ENCODE results near the gene ADGRA1. TPM values are rescaled to one million over a fixed set of nuclear protein-coding genes. Genes with fewer than 3 reads are reported as not detected.

ADGRA1 gene
- total RNA-seq, 2 experiments from 2014 or later = not detected

DNA sequence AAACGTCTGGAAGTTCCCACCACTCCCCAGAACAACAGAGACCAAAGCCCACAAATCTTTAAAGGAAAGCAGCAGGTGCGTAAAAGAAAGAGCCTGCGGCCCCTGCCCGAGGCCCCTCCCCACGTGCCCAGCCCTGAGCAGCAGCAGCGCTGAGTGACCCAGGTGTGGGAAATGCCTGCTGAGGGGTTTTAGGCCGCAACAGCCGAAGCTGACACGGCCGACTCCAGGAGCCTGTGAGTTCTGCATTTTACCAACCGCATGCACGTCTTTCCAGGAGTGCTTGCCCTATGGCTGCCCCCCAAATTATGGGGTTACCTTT lies 70.7 kb downstream of the ADGRA1 start:
- Histone ChIP-seq H3K9me2 (ENCODE audit: insufficient read depth, low read length) (no peaks in the 10 kb centered on the region), H3K4me2 (ENCODE audit: low read length) (no peak overlapping the region), H3K4me1 (ENCODE audit: insufficient read depth, low read length, poor library complexity, severe bottlenecking) (no peaks in the 10 kb centered on the region), H3K79me2 (ENCODE audit: insufficient read depth, low read depth, low read length) (no peaks in the 10 kb centered on the region), H3K4me3 (ENCODE audit: low read depth, low read length, poor library complexity, severe bottlenecking) (no peak overlapping the region), H3K36me3 (ENCODE audit: insufficient read depth, low read length) (no peaks in the 10 kb centered on the region), H3K9me3 (ENCODE audit: low read length) (no peaks in the 10 kb centered on the region), H4K20me1 (ENCODE audit: insufficient read depth, low read length) (no peaks in the 10 kb centered on the region), H2AFZ (ENCODE audit: low read length) (no peak overlapping the region), H3K27ac (ENCODE audit: low read depth, low read length, poor library complexity, severe bottlenecking) (no peak overlapping the region)
- BruUV-seq (replicated peaks) = no TSS peak
- ChIA-PET CTCF (ENCODE audit: unreplicated experiment) (no interaction called here), POLR2A (interaction anchor here (0.7 kb wide), 1 partner anchor 139 kb away, joined by 3 read pairs; no protein-coding TSS in a partner anchor)
- no peak for DNase-seq (ENCODE audit: low spot score)
- intact Hi-C loops (cut with micrococcal nuclease; ENCODE audit: unreplicated experiment) = no loop called here
- TF ChIP-seq, protein P1, sequence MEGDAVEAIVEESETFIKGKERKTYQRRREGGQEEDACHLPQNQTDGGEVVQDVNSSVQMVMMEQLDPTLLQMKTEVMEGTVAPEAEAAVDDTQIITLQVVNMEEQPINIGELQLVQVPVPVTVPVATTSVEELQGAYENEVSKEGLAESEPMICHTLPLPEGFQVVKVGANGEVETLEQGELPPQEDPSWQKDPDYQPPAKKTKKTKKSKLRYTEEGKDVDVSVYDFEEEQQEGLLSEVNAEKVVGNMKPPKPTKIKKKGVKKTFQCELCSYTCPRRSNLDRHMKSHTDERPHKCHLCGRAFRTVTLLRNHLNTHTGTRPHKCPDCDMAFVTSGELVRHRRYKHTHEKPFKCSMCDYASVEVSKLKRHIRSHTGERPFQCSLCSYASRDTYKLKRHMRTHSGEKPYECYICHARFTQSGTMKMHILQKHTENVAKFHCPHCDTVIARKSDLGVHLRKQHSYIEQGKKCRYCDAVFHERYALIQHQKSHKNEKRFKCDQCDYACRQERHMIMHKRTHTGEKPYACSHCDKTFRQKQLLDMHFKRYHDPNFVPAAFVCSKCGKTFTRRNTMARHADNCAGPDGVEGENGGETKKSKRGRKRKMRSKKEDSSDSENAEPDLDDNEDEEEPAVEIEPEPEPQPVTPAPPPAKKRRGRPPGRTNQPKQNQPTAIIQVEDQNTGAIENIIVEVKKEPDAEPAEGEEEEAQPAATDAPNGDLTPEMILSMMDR (conservative IDR thresholded peaks at IDR 0.05; ENCODE audit: low read length) = no peak
- TF ChIP-seq EZH2phosphoT487 (IDR thresholded peaks at IDR 0.05; ENCODE audit: borderline replicate concordance, low read depth, low read length) = no peak

DNA sequence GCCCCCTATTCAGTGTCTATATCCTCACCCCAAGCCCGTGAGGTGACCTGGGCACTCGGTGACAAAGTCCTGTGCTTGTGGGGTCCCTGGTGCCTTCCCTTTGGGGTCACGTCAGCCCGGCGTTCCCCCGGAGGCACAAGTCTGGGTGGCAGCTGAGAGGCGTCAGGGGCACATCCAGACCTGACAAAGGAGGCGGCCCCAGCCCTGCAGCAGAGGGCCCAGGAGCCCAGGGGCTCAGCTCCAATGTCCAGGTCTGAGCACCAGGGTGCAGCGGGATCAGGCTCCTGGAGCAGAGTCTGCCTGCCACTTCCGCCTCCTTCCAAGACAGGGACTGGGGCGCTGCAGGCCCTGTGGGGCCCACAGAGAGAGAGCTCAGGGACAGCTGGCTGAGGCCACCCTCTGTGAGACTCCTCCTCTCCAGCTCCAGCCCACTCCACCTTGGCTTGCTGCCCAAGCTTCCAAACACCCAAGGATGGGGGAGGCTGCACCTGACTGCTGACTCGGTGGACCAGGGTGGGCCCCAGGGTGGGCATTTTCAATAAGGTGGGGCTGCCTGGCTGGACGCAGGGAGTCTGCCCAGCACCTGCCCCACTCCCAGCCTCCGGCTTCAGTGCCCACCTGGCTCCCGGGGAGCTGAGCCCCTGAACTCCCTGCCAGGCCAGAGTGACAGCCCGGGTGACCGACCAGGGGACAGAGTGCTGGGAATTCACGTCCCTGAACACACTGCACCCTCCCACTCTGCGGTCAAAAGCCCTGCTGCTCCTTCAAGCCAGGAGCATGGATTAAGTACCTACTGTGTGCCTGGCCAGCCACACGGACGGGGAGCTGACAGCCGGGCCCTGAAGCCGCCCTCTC lies 71.3 kb downstream of the ADGRA1 start:
- POLR2A ChIA-PET = no interaction called here
- Histone ChIP-seq H3K36me3 (ENCODE audit: insufficient read depth, low read length) (no peaks in the 10 kb centered on the region), H3K27ac (ENCODE audit: low read depth, low read length, poor library complexity, severe bottlenecking) (no peak overlapping the region), H3K4me2 (ENCODE audit: low read length) (no peak overlapping the region), H4K20me1 (ENCODE audit: insufficient read depth, low read length) (no peaks in the 10 kb centered on the region), H3K9me2 (ENCODE audit: insufficient read depth, low read length) (no peaks in the 10 kb centered on the region), H3K4me1 (ENCODE audit: insufficient read depth, low read length, poor library complexity, severe bottlenecking) (no peaks in the 10 kb centered on the region), H3K79me2 (ENCODE audit: insufficient read depth, low read depth, low read length) (no peaks in the 10 kb centered on the region), H3K4me3 (ENCODE audit: low read depth, low read length, poor library complexity, severe bottlenecking) (no peak overlapping the region), H3K9me3 (ENCODE audit: low read length) (no peaks in the 10 kb centered on the region), H2AFZ (ENCODE audit: low read length) (no peak overlapping the region)
- TF ChIP-seq EZH2phosphoT487 (IDR thresholded peaks at IDR 0.05; ENCODE audit: borderline replicate concordance, low read depth, low read length) = no peak
- TF ChIP-seq, protein P1 (conservative IDR thresholded peaks at IDR 0.05; ENCODE audit: low read length) = no peak
- CTCF ChIA-PET (ENCODE audit: unreplicated experiment) = no interaction called here
- no TSS peak for BruUV-seq (replicated peaks)
- no peak for DNase-seq (ENCODE audit: low spot score)
- intact Hi-C loops (cut with micrococcal nuclease; ENCODE audit: unreplicated experiment) = no loop called here

DNA sequence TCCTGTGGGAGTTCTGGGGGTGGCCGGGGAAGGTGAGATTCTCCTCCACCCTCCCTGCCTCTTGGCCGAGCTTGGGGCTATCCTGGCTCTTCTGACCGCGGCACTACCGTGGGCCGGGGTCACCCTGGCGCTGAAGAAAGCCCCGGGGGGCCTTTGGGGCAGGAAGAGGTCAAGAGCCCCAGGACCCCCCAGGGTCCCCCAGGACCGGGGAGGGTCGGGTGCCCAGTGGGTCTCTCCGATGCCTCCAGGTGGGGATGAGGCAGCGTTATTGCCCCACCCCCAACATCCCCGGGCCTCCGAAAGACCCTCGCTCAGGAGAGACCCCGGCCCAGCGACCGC lies 71.9 kb downstream of the ADGRA1 start:
- TF ChIP-seq, protein P1 (conservative IDR thresholded peaks at IDR 0.05; ENCODE audit: low read length) = no peak
- no peak for TF ChIP-seq EZH2phosphoT487 (IDR thresholded peaks at IDR 0.05; ENCODE audit: borderline replicate concordance, low read depth, low read length)
- POLR2A ChIA-PET = no interaction called here
- H3K4me2 ChIP-seq (ENCODE audit: low read length) = no peak overlapping the region

More for the DNA sequence above, 71.9 kb downstream of the ADGRA1 start:
- Histone ChIP-seq H3K4me1 (ENCODE audit: insufficient read depth, low read length, poor library complexity, severe bottlenecking) (no peaks in the 10 kb centered on the region), H2AFZ (ENCODE audit: low read length) (no peak overlapping the region), H3K4me3 (ENCODE audit: low read depth, low read length, poor library complexity, severe bottlenecking) (no peak overlapping the region), H3K79me2 (ENCODE audit: insufficient read depth, low read depth, low read length) (no peaks in the 10 kb centered on the region), H3K36me3 (ENCODE audit: insufficient read depth, low read length) (no peaks in the 10 kb centered on the region), H3K9me3 (ENCODE audit: low read length) (no peaks in the 10 kb centered on the region), H3K27ac (ENCODE audit: low read depth, low read length, poor library complexity, severe bottlenecking) (no peak overlapping the region), H4K20me1 (ENCODE audit: insufficient read depth, low read length) (no peaks in the 10 kb centered on the region), H3K9me2 (ENCODE audit: insufficient read depth, low read length) (no peaks in the 10 kb centered on the region)
- BruUV-seq (replicated peaks) = no TSS peak
- CTCF ChIA-PET (ENCODE audit: unreplicated experiment) = no interaction called here
- intact Hi-C loops (cut with micrococcal nuclease; ENCODE audit: unreplicated experiment) = no loop called here
- no peak for DNase-seq (ENCODE audit: low spot score)
